Esophagus squamous epithelium (tissue), 4 donors: ENCODE data around the gene RNASE4.

Experiments
- CTCF ChIP-seq, 6 experiments: fragments of 450-650 bp in 4 of 6; fragments of 200-600 bp in 2 of 6; sonication (generic) in 2 of 6; IDR thresholded peaks; one replicate each; pipeline ENCODE4 v1.5.1; 2016 to 2019; ENCODE audit warnings: antibody characterized with exemption in 6 of 6, mild to moderate bottlenecking in 4 of 6, moderate library complexity in 4 of 6
- POLR2A ChIP-seq, 4 donors: fragments of 450-650 bp; IDR thresholded peaks; one replicate each; pipeline ENCODE4 v1.6.1; 2017; ENCODE audit warnings: antibody characterized with exemption in 4 of 4, mild to moderate bottlenecking in 4 of 4, moderate library complexity in 3 of 4

- peak in 3 of 4 donors; percentile 49 to 81 (median 73) for TF ChIP-seq POLR2A (IDR thresholded peaks at IDR 0.05)
- peak in 2 of 6 experiments; percentile 3 to 7 for TF ChIP-seq CTCF (IDR thresholded peaks at IDR 0.05)
Measured at GRCh38 chr14:20683891-20684661, at the start of gene RNASE4.
